Astrocyte of the spinal cord (primary cell): ENCODE results near the gene HSDL1.

Source experiments
- DNase-seq: peaks from one replicate; pipeline ENCODE4 v3.0.0; 2011; ENCODE audit warnings: low read depth, low spot score
- H3K4me3 ChIP-seq: 2 replicates; pipeline ENCODE4 v1.5.1; 2011; ENCODE audit warnings: low read depth, mild to moderate bottlenecking, low read length, moderate library complexity
- CTCF ChIP-seq: IDR thresholded peaks from 2 replicates; pipeline ENCODE4 v1.5.1; 2012; ENCODE audit warnings: low read depth, mild to moderate bottlenecking, low read length, inconsistent platforms
- in situ Hi-C: cut with HindIII; loops from 2 replicates; pipeline ENCODE4 v1.10.0; 2017; ENCODE audit warnings: low sequenced_read_pairs

The HSDL1 gene

GRCh38 chr16:84096447-84097005, 48.5 kb downstream of the HSDL1 start:
- no peak for DNase-seq
- in situ Hi-C loops: no loop called here
- no peak overlapping the region for H3K4me3 ChIP-seq
- no peak for TF ChIP-seq CTCF

- no peak for TF ChIP-seq CTCF
- no peak for DNase-seq
- no peak overlapping the region for H3K4me3 ChIP-seq
- in situ Hi-C loops: no loop called here
Measured at GRCh38 chr16:84095466-84095865, 49.5 kb downstream of the HSDL1 start.

- no peak for DNase-seq
- in situ Hi-C loops: no loop called here
- TF ChIP-seq CTCF: no peak
- H3K4me3 ChIP-seq: no peak overlapping the region
Measured at GRCh38 chr16:84093879-84094270, 51.1 kb downstream of the HSDL1 start.

- DNase-seq: no peak
- no peak overlapping the region for H3K4me3 ChIP-seq
- TF ChIP-seq CTCF: no peak
- in situ Hi-C loops: no loop called here
Measured at GRCh38 chr16:84093120-84093878, 51.7 kb downstream of the HSDL1 start.

- TF ChIP-seq CTCF: no peak
- in situ Hi-C loops: no loop called here
- DNase-seq: no peak
- H3K4me3 ChIP-seq: no peak overlapping the region
Measured at GRCh38 chr16:84091460-84091859, 53.5 kb downstream of the HSDL1 start.

GRCh38 chr16:84090211-84090610, 54.8 kb downstream of the HSDL1 start:
- in situ Hi-C loops: no loop called here
- H3K4me3 ChIP-seq: no peak overlapping the region
- TF ChIP-seq CTCF: no peak
- DNase-seq: no peak
